Measurements from ENCODE around the gene MDM2.

MDM2 gene

GRCh38 chr12:68854078-68854468 lies 46.1 kb downstream of the MDM2 start:
- DNase-seq = no peak

GRCh38 chr12:68854554-68854953 lies 46.6 kb downstream of the MDM2 start:
- DNase-seq = no peak

GRCh38 chr12:68855111-68855510 lies 47.1 kb downstream of the MDM2 start:
- DNase-seq = no peak

GRCh38 chr12:68855771-68856170 lies 47.8 kb downstream of the MDM2 start:
- no peak for DNase-seq

- no peak for DNase-seq
Observed at GRCh38 chr12:68856510-68856909, 48.5 kb downstream of the MDM2 start.

GRCh38 chr12:68861890-68862289 lies 53.9 kb downstream of the MDM2 start:
- no peak for DNase-seq

GRCh38 chr12:68863109-68863770 lies 55.3 kb downstream of the MDM2 start:
- no peak for DNase-seq

GRCh38 chr12:68863886-68864454 lies 56.0 kb downstream of the MDM2 start:
- peak; percentile 57 to 72 for DNase-seq

- no peak for DNase-seq
Observed at GRCh38 chr12:68864604-68865003, 56.6 kb downstream of the MDM2 start.

GRCh38 chr12:68865399-68866164 lies 57.6 kb downstream of the MDM2 start:
- no peak for DNase-seq

- DNase-seq = no peak
Observed at GRCh38 chr12:68866950-68867349, 59.0 kb downstream of the MDM2 start.

GRCh38 chr12:68867606-68868005 lies 59.6 kb downstream of the MDM2 start:
- DNase-seq = no peak

- no peak for DNase-seq
Observed at GRCh38 chr12:68868043-68868790, 60.2 kb downstream of the MDM2 start.

- no peak for DNase-seq
Observed at GRCh38 chr12:68870011-68870410, 62.0 kb downstream of the MDM2 start.

GRCh38 chr12:68870443-68870842 lies 62.5 kb downstream of the MDM2 start:
- no peak for DNase-seq

GRCh38 chr12:68871396-68871795 lies 63.4 kb downstream of the MDM2 start:
- no peak for DNase-seq

GRCh38 chr12:68871921-68872320 lies 63.9 kb downstream of the MDM2 start:
- peak; percentile 43 to 64 for DNase-seq

GRCh38 chr12:68873316-68873715 lies 65.3 kb downstream of the MDM2 start:
- DNase-seq = no peak

- peak; percentile 25 to 43 for DNase-seq
Observed at GRCh38 chr12:68876461-68876860, 68.5 kb downstream of the MDM2 start.

- DNase-seq = no peak
Observed at GRCh38 chr12:68877583-68877982, 69.6 kb downstream of the MDM2 start.

- no peak for DNase-seq
Observed at GRCh38 chr12:68878283-68878682, 70.3 kb downstream of the MDM2 start.

- no peak for DNase-seq
Observed at GRCh38 chr12:68878846-68879245, 70.9 kb downstream of the MDM2 start.

GRCh38 chr12:68880660-68881325 lies 72.8 kb downstream of the MDM2 start:
- no peak for DNase-seq
